ENCODE data around the gene GOLGA6L22.
"Not testable (repeated sequence)": the region's sequence is repeated elsewhere in the genome, so short reads cannot be mapped to it uniquely, and the experiment has no call there.

GOLGA6L22 gene, protein sequence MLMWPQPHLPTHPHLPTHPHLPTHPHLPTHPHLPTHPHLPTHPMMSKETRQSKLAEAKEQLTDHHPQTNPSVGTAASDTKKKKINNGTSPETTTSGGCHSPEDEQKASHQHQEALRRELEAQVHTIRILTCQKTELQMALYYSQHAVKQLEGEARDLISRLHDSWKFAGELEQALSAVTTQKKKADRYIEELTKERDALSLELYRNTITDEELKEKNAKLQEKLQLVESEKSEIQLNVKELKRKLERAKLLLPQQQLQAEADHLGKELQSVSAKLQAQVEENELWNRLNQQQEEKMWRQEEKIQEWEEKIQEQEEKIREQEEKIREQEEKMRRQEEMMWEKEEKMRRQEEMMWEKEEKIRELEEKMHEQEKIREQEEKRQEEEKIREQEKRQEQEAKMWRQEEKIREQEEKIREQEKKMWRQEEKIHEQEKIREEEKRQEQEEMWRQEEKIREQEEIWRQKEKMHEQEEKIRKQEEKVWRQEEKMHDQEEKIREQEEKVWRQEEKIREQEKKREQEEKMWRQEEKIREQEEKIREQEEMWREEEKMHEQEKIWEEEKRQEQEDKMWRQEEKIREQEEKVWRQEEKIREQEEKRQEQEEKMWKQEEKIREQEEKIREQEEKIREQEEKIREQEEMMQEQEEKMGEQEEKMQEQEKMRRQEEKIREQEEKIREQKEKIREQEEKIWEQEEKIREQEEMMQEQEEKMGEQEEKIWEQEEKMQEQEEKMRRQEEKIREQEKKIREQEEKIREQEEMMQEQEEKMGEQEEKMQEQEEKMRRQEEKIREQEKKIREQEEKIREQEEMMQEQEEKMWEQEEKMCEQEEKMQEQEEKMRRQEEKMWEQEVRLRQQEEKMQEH

DNA sequence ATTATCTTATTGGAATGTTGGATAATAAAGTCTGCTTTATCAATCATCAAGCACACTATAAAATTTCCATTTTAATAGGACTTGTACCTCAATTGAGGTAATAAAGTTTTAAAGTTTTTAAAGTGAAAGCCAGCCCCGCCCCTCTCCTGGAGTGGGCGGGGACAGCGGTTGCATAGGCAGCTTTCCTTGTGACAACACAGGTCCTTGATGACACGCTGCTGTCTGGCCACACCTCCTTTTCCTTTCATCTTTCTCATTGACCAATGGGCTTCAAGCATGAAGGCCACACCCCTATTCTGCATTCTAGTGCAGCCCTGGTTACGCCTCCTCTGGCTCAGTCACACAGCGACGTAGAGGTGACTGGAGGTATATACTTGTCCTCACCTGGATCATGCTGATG lies at the start of gene GOLGA6L22:
TSS of gene GOLGA6L22 (plus strand) at position 301 of the 400 bp plus-strand sequence. CDS start at position 392, 91 bp downstream.
- DNase-seq (ENCODE audit: low read depth): not testable (repeated sequence)

DNA sequence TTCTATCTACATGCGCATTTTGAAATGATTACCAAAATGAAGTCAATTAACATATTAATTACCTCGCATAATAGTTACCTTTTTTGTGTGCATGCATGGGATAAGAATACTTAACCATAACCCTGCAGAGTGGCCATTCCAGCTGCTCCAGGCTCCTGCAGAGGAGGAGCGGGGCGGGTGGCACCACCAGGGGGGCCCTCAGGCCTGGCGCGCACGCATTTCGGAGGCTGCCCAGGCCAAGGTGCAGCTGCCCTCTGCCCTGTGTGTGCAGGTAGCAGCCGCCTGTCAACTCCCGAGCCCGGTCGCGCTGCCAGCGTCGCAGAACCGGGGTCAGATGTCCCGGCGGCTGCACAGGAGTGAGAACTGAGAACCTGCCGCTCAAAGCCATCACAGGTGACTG lies 41.4 kb upstream of the GOLGA6L22 start:
- DNase-seq (ENCODE audit: low read depth): not testable (repeated sequence)

DNA sequence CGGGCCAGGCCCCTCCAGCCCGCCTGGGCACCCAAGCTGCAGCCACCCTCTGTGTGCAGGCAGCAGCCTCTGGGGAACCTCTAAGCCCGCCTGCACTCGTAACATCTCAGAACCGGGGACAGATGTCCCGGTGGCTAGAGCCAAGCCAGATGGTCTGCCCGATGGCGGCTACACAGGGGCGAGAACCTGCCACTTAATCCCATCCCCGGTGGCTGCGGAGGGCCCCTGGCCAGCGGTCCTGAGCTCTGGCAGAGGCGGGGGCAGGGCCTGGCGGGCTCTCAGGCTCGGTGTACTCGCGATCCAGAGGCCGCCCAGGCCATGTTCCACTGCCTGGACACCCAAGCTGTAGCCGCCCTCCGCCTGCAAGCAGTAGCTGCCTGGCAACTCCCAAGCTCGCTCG lies 40.9 kb upstream of the GOLGA6L22 start:
- DNase-seq (ENCODE audit: low read depth): not testable (repeated sequence)

DNA sequence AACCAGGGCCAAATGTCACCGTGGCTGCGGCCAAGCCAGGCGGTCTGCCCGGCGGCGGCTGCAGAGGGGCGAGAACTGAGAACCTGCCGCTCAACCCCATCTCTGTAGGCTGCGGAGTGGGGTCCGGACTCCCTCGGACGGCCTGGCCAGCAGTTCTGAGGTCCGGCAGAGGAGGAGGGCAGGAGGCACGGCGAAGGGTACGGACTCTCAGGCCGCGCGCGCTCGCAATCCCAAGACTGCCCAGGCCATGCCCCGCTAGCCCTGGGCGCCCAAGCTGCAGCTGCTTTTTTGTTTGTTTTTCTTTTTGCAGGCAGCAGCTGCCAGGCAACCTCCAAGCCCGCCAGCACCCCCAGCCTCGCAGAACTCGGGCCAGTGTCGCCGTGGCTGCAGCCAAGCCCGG lies 40.5 kb upstream of the GOLGA6L22 start:
- DNase-seq (ENCODE audit: low read depth): not testable (repeated sequence)

DNA sequence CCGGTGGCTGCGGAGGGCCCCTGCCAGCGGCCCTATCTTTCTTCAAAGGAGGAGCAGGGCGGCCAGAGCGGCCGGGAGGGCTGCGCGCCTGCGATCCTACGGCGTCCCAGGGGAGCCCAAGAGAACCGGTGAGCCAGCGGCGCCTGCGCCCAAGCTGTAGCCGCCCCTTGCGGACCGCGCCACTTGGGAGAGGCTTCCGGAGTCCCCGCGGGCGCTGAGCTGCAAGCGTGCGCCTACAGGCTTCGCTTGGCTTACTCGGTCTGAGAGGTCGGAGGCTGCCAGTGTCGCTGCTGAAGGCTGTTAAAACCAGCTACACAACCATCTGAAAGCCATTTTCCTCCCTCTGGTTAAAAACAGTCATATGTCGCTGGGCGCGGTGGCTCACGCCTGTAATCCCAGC lies 40.0 kb upstream of the GOLGA6L22 start:
- DNase-seq (ENCODE audit: low read depth): not testable (repeated sequence)

DNA sequence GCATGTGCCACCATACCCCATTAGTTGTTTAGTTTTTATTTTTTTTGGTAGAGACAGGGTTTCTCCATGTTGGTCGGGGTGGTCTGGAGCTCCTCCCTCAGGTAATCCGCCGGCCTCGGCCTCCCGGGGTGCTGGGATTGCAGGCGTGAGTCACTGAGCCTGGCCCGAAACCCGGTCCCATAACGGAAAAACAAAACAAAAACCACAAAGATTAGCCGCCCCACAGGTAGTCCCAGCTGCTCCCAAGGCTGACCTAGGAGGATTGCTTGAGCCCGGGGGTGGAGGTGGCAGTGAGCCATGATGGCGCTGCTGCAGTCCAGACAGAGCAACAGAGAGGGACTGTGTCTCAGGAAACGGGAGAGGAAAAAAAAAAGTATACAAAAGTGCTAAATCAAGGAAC lies 38.4 kb upstream of the GOLGA6L22 start:
- DNase-seq (ENCODE audit: low read depth): not testable (repeated sequence)

DNA sequence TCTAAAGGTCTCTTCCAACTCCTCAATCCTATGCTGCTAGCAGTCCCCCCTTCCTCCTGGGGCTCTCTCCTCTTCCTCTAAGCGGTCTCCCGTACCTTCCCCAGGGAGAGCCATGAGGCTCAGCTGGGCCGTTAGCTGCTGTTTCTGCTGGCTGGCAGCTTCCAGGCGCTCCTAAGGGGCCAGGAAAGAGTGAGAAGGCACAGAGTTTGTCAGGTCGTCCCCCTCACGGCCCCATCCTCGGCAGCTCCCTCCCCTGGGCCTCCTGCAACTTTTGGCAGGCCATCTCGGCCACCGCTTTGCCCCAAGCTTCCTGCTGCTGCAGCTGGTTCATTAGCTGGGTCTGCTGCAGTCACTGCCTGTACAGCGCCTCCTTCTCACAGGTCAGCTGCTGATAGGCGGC lies 29.3 kb upstream of the GOLGA6L22 start:
- not testable (repeated sequence) for DNase-seq (ENCODE audit: low read depth)

DNA sequence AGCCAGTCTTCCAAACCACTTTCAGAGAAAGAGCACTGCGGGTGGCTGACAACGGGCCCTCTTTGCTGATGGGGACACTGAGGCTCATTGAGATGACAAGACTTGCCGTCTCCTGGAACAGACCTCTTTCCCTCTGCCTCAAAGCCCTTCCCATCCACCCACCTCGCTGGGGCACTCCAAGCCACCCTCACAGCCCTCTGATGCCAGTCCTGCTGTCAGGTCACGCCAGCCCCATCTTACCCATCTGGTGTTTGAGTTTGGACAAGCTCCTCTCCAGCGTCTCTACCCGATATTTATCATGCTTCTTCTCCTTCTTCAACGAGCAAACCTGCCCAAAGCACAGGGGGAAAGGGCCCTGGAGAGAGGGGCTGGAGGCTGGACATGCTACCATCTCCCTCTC lies 27.0 kb upstream of the GOLGA6L22 start:
- not testable (repeated sequence) for DNase-seq (ENCODE audit: low read depth)

DNA sequence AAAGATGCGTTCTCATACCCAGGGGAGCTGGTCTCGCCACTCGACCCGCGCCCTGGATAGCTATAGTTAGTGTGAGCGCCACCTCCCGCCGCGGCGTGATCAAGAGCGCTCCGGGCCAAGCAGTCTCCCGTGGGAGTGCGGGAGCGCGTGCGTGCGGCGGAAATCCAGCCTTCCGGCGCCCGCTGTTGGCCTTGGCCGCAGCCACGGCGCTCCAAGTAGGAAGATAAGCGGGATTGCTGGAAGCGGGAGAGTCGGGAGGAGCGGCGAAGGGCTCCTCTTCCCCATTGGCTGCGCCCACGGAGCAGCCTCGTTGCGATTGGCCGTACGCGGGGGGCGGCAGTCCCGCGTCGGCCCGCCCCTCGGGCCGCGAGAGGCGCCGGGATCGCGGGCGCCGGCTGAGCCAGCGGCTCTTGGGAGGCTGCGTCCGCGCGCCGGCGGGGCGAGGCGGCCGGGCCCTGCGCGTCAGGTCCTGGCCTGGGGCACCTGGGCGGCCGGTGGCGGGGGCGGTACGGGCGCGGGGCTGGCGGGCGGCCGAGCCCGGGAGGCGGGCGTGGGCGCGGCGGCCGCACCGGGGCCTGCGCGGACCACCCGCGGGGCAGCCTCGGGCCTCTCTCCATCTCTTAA lies 35.9 kb downstream of the GOLGA6L22 start:
- DNase-seq (ENCODE audit: low read depth): not testable (repeated sequence)

DNA sequence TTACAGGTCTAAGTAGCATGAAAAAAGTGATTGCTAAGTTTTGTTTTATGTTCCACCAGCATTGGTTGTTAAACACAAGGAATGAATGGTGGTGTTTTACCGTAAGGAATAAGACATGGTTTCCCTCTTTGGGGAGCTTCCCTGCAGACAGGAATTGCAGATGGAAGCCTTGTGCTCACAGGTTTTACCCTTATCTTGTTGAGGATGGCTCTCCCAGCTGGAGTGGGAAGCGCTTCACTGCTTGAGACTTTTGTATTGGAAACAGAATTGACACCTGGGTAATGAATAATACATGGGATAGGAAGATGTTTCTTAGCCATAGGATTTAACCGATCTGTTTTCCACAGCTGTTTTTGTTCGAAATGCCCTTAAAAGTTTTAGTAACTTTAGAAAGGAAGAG lies 38.5 kb downstream of the GOLGA6L22 start:
- DNase-seq (ENCODE audit: low read depth): not testable (repeated sequence)

DNA sequence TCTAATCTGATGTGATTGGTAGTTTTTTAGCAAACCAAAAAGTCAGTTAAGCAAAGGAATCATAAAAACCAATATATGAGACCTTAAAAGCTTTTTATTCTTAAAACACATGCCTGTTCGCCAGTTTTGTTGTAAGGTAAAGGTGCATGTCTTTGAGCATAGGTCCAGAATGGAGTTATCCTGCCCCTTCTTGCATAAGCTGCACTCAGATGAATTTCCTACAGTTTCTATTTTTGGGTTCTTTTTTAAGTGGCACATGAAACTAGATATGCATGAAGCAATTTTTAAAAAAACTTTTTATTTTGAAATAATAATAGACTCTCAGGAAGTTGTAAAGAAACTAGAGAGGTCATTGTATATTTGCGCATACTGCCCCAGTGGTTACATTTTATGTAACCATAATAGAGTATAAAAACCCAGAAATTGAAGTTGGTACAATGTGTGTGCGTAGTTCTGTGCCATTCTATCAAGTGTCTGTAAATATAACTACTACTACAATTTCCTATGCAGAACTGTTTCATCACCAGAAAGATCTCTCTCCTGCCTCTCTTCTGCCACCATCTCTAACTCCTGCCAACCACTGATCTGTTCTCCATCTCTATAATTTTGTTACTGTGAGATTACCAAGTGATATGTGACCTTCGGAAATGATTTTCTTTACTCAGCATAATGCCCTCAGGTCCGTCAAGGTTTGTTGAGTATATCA lies 39.7 kb downstream of the GOLGA6L22 start:
- DNase-seq (ENCODE audit: low read depth): not testable (repeated sequence)

DNA sequence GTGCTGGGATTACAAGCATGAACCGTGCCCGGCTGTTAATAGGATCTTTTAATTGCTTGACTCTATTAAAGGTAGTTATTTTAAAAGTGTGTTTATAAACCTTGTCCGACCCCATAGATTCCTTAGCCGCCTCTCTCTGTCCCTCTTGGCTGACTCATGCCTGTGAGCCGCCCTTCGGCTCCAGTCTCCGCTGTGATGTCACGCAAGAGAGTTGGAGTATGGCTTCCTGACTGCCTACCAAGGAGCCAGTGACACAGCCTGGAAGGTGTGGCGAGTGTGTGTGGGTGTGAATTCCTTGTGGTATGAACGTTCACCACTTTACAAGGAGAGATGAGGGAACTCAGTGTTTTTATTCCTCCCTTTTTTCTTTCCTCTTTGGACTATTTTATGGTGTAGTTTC lies 43.6 kb downstream of the GOLGA6L22 start:
- not testable (repeated sequence) for DNase-seq (ENCODE audit: low read depth)

DNA sequence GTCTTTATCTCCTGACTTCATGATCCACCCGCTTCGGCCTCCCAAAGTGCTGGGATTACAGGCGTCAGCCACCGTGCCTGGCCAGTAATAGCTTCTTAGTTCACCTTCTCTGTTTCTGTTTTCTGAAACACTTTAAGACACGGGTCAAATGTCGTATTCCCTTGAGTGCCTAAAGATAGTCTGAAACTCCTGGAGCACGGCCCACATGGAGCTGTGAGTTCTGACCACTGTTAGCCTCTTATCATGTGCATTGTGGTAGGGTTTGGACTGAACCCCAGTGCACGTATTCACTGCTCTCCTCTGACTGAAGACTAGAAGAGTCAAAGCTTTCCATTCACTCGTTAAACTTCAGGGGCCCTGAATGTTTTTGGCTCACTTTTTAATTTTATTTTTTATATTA lies 48.3 kb downstream of the GOLGA6L22 start:
- DNase-seq (ENCODE audit: low read depth): not testable (repeated sequence)

DNA sequence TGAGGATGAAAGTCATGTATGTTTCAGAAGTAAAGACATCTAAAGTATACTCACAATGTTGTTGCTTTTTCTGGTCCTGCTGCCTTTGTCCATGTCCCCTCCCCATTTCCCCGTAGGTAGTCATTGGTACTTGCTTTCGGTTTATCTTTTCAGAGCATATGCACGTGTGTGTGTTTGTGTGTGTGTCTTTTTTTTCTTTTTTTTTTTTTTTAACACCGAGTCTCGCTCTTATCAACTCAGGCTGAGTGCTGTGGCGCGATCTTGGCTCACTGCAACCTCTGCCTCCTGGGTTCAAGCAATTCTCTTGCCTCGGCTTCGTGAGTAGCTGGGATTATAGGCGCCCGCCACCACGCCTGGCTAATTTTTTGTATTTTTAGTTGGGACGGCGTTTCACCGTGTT lies 57.4 kb downstream of the GOLGA6L22 start:
- not testable (repeated sequence) for DNase-seq (ENCODE audit: low read depth)
